Measurements from ENCODE around the gene CAMTA1.

Gene CAMTA1

GRCh38 chr1:7482772-7483495, 697.7 kb downstream of the CAMTA1 start:
- no peak for ATAC-seq
- no peak for TF ChIP-seq ARNTL (CRISPR knock-in tag; IDR thresholded peaks at IDR 0.05; ENCODE audit: borderline replicate concordance, low read depth)
- no peak for TF ChIP-seq ESRRG (CRISPR knock-in tag; IDR thresholded peaks at IDR 0.05)
- TF ChIP-seq ISL1 (CRISPR knock-in tag; IDR thresholded peaks at IDR 0.05) = no peak
- TF ChIP-seq RARB (CRISPR knock-in tag; IDR thresholded peaks at IDR 0.05) = no peak

- TF ChIP-seq PPARA (CRISPR knock-in tag; IDR thresholded peaks at IDR 0.05; ENCODE audit: borderline replicate concordance) (no peak), ZNF8 (CRISPR knock-in tag; IDR thresholded peaks at IDR 0.05) (no peak), GLIS3 (CRISPR knock-in tag; IDR thresholded peaks at IDR 0.05) (no peak), PATZ1 (CRISPR knock-in tag; IDR thresholded peaks at IDR 0.05; ENCODE audit: borderline replicate concordance) (no peak), TOX (CRISPR knock-in tag; IDR thresholded peaks at IDR 0.05; ENCODE audit: borderline replicate concordance) (no peak), ARNTL (CRISPR knock-in tag; IDR thresholded peaks at IDR 0.05; ENCODE audit: borderline replicate concordance, low read depth) (no peak), ZNF70 (CRISPR knock-in tag; IDR thresholded peaks at IDR 0.05) (no peak), CSRNP3 (CRISPR knock-in tag; IDR thresholded peaks at IDR 0.05) (no peak), OSR1 (CRISPR knock-in tag; IDR thresholded peaks at IDR 0.05) (no peak), ESRRG (CRISPR knock-in tag; IDR thresholded peaks at IDR 0.05) (no peak), POU6F1 (CRISPR knock-in tag; IDR thresholded peaks at IDR 0.05; ENCODE audit: borderline replicate concordance, low read depth) (no peak), TCF4 (CRISPR knock-in tag; IDR thresholded peaks at IDR 0.05; ENCODE audit: borderline replicate concordance) (no peak), ZNF565 (CRISPR knock-in tag; conservative IDR thresholded peaks at IDR 0.05; ENCODE audit: low read depth) (no peak), ZC3H10 (CRISPR knock-in tag; IDR thresholded peaks at IDR 0.05) (no peak), SNAI2 (CRISPR knock-in tag; IDR thresholded peaks at IDR 0.05) (no peak), ISL1 (CRISPR knock-in tag; IDR thresholded peaks at IDR 0.05) (no peak), ZFP3 (CRISPR knock-in tag; IDR thresholded peaks at IDR 0.05) (no peak), ZFP30 (CRISPR knock-in tag; IDR thresholded peaks at IDR 0.05) (no peak)
- ATAC-seq = no peak
Measured at GRCh38 chr1:7483634-7484383, 698.6 kb downstream of the CAMTA1 start.

- no peak for TF ChIP-seq ZFP3 (CRISPR knock-in tag; IDR thresholded peaks at IDR 0.05)
- ATAC-seq = no peak
Measured at GRCh38 chr1:7485086-7485780, 700.0 kb downstream of the CAMTA1 start.

GRCh38 chr1:7485826-7486225, 700.6 kb downstream of the CAMTA1 start:
- ATAC-seq = no peak

More at GRCh38 chr1:7485826-7486225, 700.6 kb downstream of the CAMTA1 start:
- TF ChIP-seq ZNF70 (CRISPR knock-in tag; IDR thresholded peaks at IDR 0.05) (no peak), ISL1 (CRISPR knock-in tag; IDR thresholded peaks at IDR 0.05) (no peak), ESRRG (CRISPR knock-in tag; IDR thresholded peaks at IDR 0.05) (no peak), POU6F1 (CRISPR knock-in tag; IDR thresholded peaks at IDR 0.05; ENCODE audit: borderline replicate concordance, low read depth) (no peak), ZC3H10 (CRISPR knock-in tag; IDR thresholded peaks at IDR 0.05) (no peak), ZNF8 (CRISPR knock-in tag; IDR thresholded peaks at IDR 0.05) (no peak), ZNF565 (CRISPR knock-in tag; conservative IDR thresholded peaks at IDR 0.05; ENCODE audit: low read depth) (no peak), CSRNP3 (CRISPR knock-in tag; IDR thresholded peaks at IDR 0.05) (no peak), GLIS3 (CRISPR knock-in tag; IDR thresholded peaks at IDR 0.05) (no peak)
